Tibial artery (tissue), 4 donors: ENCODE data around the gene TSHZ2.

Experiments
- DNase-seq, 2 donors: peaks; one replicate each; pipeline ENCODE4 v3.0.0-alpha.2; 2019
- H3K27ac ChIP-seq, 2 donors: fragments of 200-600 bp; sonication (generic) in 1 of 2; 1 replicate in 1 of 2; 2 replicates in 1 of 2; pipeline ENCODE4 v1.5.1; 2018 to 2019; ENCODE audit warnings: mild to moderate bottlenecking in 1 of 2
- H3K27me3 ChIP-seq, 2 donors: fragments of 200-600 bp; sonication (generic) in 1 of 2; one replicate each; pipeline versions ENCODE4 v1.5.1 to v1.6.0; 2016 to 2019
- H3K36me3 ChIP-seq, 3 donors: fragments of 200-600 bp; sonication (generic) in 2 of 3; one replicate each; pipeline ENCODE4 v1.5.1; 2016 to 2019; ENCODE audit warnings: mild to moderate bottlenecking in 2 of 3
- H3K4me1 ChIP-seq, 4 donors: fragments of 200-600 bp; sonication (generic) in 2 of 4; 1 replicate in 3 of 4; 2 replicates in 1 of 4; pipeline ENCODE4 v1.5.1; 2016 to 2019
- H3K4me3 ChIP-seq, 2 donors: fragments of 200-600 bp; sonication (generic) in 1 of 2; 1 replicate in 1 of 2; 2 replicates in 1 of 2; pipeline ENCODE4 v1.5.1; 2018 to 2019; ENCODE audit warnings: mild to moderate bottlenecking in 2 of 2
- H3K9me3 ChIP-seq, 3 donors: fragments of 200-600 bp; sonication (generic) in 1 of 3; one replicate each; pipeline ENCODE4 v1.5.1; 2016 to 2019
- intact Hi-C: fragments of 100-400 bp; cut with DNase I; formaldehyde crosslinking; loops from one replicate; pipeline ENCODE4 v1.15.0; 2023; ENCODE audit warnings: low total_unique reads
- TF ChIP-seq, protein P1 (sequence below), 2 experiments: fragments of 200-600 bp in 1 of 2; fragments of 450-650 bp in 1 of 2; IDR thresholded peaks; one replicate each; pipeline ENCODE4 v1.5.1; 2017 to 2019; ENCODE audit warnings: antibody characterized with exemption in 2 of 2, mild to moderate bottlenecking in 1 of 2, moderate library complexity in 1 of 2

TSHZ2 gene

GRCh38 chr20:53369871-53370270 is 397.7 kb downstream of the TSHZ2 start:
- Histone ChIP-seq H3K36me3 (no peaks in the 10 kb centered on the region), H3K27ac (no peak overlapping the region), H3K9me3 (no peaks in the 10 kb centered on the region), H3K27me3 (no peaks in the 10 kb centered on the region), H3K4me1 (peaks cover 0 to 3% (median 0%) of the 10 kb centered on the region in 4 donors), H3K4me3 (no peak overlapping the region)
- intact Hi-C loops, result no loop called here
- DNase-seq, result no peak
- TF ChIP-seq, protein P1, sequence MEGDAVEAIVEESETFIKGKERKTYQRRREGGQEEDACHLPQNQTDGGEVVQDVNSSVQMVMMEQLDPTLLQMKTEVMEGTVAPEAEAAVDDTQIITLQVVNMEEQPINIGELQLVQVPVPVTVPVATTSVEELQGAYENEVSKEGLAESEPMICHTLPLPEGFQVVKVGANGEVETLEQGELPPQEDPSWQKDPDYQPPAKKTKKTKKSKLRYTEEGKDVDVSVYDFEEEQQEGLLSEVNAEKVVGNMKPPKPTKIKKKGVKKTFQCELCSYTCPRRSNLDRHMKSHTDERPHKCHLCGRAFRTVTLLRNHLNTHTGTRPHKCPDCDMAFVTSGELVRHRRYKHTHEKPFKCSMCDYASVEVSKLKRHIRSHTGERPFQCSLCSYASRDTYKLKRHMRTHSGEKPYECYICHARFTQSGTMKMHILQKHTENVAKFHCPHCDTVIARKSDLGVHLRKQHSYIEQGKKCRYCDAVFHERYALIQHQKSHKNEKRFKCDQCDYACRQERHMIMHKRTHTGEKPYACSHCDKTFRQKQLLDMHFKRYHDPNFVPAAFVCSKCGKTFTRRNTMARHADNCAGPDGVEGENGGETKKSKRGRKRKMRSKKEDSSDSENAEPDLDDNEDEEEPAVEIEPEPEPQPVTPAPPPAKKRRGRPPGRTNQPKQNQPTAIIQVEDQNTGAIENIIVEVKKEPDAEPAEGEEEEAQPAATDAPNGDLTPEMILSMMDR (IDR thresholded peaks at IDR 0.05), result no peak

- H3K36me3 ChIP-seq, result no peaks in the 10 kb centered on the region
- no peak overlapping the region for H3K27ac ChIP-seq
These were observed 398.3 kb downstream of the TSHZ2 start for GRCh38 chr20:53370345-53370961.

GRCh38 chr20:53371216-53371615 is 399.1 kb downstream of the TSHZ2 start:
- DNase-seq, result no peak
- H3K27me3 ChIP-seq, result no peaks in the 10 kb centered on the region
- H3K9me3 ChIP-seq, result no peaks in the 10 kb centered on the region
- H3K4me3 ChIP-seq, result no peak overlapping the region
- no peaks in the 10 kb centered on the region for H3K4me1 ChIP-seq
- H3K27ac ChIP-seq, result no peak overlapping the region
- TF ChIP-seq, protein P1 (IDR thresholded peaks at IDR 0.05), result no peak
- no peaks in the 10 kb centered on the region for H3K36me3 ChIP-seq
- intact Hi-C loops, result no loop called here

More at GRCh38 chr20:53370345-53370961, 398.3 kb downstream of the TSHZ2 start:
- Histone ChIP-seq H3K4me1 (peaks cover 0 to under 1% (median 0%) of the 10 kb centered on the region in 4 donors), H3K4me3 (no peak overlapping the region), H3K9me3 (no peaks in the 10 kb centered on the region), H3K27me3 (no peaks in the 10 kb centered on the region)
- no peak for DNase-seq
- intact Hi-C loops, result no loop called here
- TF ChIP-seq, protein P1 (IDR thresholded peaks at IDR 0.05), result no peak

- TF ChIP-seq, protein P1 (IDR thresholded peaks at IDR 0.05), result no peak
- Histone ChIP-seq H3K27me3 (no peaks in the 10 kb centered on the region), H3K4me3 (no peak overlapping the region), H3K9me3 (no peaks in the 10 kb centered on the region), H3K36me3 (no peaks in the 10 kb centered on the region), H3K27ac (no peak overlapping the region), H3K4me1 (peaks cover 0 to 5% (median 0%) of the 10 kb centered on the region in 4 donors)
- intact Hi-C loops, result no loop called here
- DNase-seq, result no peak
These were observed 403.9 kb downstream of the TSHZ2 start for GRCh38 chr20:53376021-53376420.

DNA sequence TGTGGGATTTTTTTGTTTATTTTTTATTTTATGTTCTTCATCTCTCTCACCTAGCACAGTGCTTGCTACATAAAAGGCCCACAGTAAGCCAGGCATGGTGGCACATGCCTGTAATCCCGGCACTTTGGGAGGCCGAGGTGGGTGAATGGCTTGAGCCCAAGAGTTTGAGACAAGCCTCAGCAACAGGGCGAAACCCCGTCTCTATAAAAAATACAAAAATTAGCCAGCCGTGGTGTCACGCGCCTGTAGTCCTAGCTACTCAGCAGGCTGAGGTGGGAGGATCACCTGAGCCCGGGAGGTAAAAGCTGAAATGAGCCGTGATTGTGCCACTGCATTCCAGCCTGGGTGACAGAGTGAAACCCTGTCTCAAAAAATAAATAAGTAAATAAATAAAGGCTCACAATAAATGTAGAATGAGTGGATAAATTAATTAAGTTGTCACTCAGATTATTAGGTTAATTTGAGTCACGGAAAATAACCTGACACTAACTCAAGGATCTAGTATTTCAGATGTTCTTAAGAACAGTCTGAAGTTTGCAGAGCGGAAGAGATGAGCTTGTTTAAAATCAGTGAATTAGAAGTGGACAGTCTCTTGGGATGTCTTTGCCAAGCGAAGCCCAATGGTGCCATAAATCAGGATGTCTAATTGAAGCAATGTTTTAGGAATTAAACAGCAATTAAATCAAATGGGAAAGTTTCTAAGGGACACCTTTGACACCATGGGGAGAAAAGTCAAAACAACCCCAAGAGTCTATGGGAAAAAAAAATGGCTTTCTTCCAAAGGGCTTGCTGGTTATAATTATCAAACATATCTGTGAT is 407.1 kb downstream of the TSHZ2 start:
- no peak for DNase-seq
- no peaks in the 10 kb centered on the region for H3K27me3 ChIP-seq
- H3K9me3 ChIP-seq, result no peaks in the 10 kb centered on the region
- TF ChIP-seq, protein P1 (IDR thresholded peaks at IDR 0.05), result no peak
- no peaks in the 10 kb centered on the region for H3K36me3 ChIP-seq
- intact Hi-C loops, result no loop called here
- H3K4me3 ChIP-seq, result no peak overlapping the region
- H3K27ac ChIP-seq, result no peak overlapping the region
- peaks cover 0 to 5% (median 0%) of the 10 kb centered on the region in 4 donors for H3K4me1 ChIP-seq
